H9 (cell line): ENCODE measurements around the gene MIER1. TPM values are rescaled to one million over a fixed set of nuclear protein-coding genes. Genes with fewer than 3 reads are reported as not detected.

Experiments used
- DNase-seq: peaks from one replicate; pipeline ENCODE4 v3.0.0-alpha.2; 2017
- H2AFZ ChIP-seq: one replicate; pipeline ENCODE4 v1.6.1; 2013; ENCODE audit warnings: mild to moderate bottlenecking, low read length, control low read depth, moderate library complexity
- H2AK5ac ChIP-seq: 2 replicates; pipeline ENCODE4 v1.6.1; 2013; ENCODE audit warnings: low read length, control low read depth, mixed read lengths; ENCODE audit not compliant: insufficient read length
- H2BK120ac ChIP-seq: one replicate; pipeline ENCODE4 v1.6.1; 2013; ENCODE audit warnings: low read depth, mild to moderate bottlenecking, low read length, control low read depth, inconsistent platforms; ENCODE audit not compliant: poor library complexity, severe bottlenecking
- H2BK12ac ChIP-seq: 2 replicates; pipeline ENCODE4 v1.6.1; 2013; ENCODE audit warnings: low read length, control low read depth, mixed read lengths, low read depth; ENCODE audit not compliant: insufficient read length
- H2BK15ac ChIP-seq: 2 replicates; pipeline ENCODE4 v1.6.1; 2013; ENCODE audit warnings: low read depth, low read length, control low read depth
- H2BK20ac ChIP-seq: one replicate; pipeline ENCODE4 v1.6.1; 2013; ENCODE audit warnings: low read depth, mild to moderate bottlenecking, low read length, control low read depth, inconsistent platforms; ENCODE audit not compliant: poor library complexity, severe bottlenecking
- H2BK5ac ChIP-seq: 2 replicates; pipeline ENCODE4 v1.6.1; 2013; ENCODE audit warnings: low read length, control low read depth, mixed read lengths; ENCODE audit not compliant: insufficient read length
- H3K14ac ChIP-seq: 2 replicates; pipeline ENCODE4 v1.6.1; 2013; ENCODE audit warnings: low read length, control low read depth; ENCODE audit not compliant: insufficient read depth
- H3K18ac ChIP-seq: 2 replicates; pipeline ENCODE4 v1.6.1; 2013; ENCODE audit warnings: low read depth, mild to moderate bottlenecking, mixed read lengths, low read length, control low read depth; ENCODE audit not compliant: insufficient read length
- H3K23ac ChIP-seq: 2 replicates; pipeline ENCODE4 v1.6.1; 2013; ENCODE audit warnings: low read length, control low read depth, mixed read lengths, low read depth; ENCODE audit not compliant: insufficient read length
- H3K23me2 ChIP-seq: 2 replicates; pipeline ENCODE4 v1.6.1; 2013; ENCODE audit warnings: low read depth, mild to moderate bottlenecking, mixed read lengths, low read length, control low read depth; ENCODE audit not compliant: insufficient read length, poor library complexity, severe bottlenecking
- H3K27ac ChIP-seq: 2 replicates; pipeline ENCODE4 v1.5.1; 2013; ENCODE audit warnings: low read length, control low read depth, mixed read lengths, low read depth; ENCODE audit not compliant: insufficient read length
- H3K27me3 ChIP-seq: 2 replicates; pipeline ENCODE4 v1.6.1; 2013; ENCODE audit warnings: low read length, control low read depth, inconsistent platforms; ENCODE audit not compliant: insufficient read depth
- H3K4ac ChIP-seq: 2 replicates; pipeline ENCODE4 v1.6.1; 2013; ENCODE audit warnings: low read depth, mild to moderate bottlenecking, control low read depth, inconsistent platforms, low read length, moderate library complexity
- H3K4me1 ChIP-seq: 2 replicates; pipeline ENCODE4 v1.6.1; 2013; ENCODE audit warnings: low read length, control low read depth, inconsistent platforms; ENCODE audit not compliant: insufficient read depth
- H3K4me2 ChIP-seq: 2 replicates; pipeline ENCODE4 v1.6.1; 2013; ENCODE audit warnings: low read length, control low read depth, mixed read lengths; ENCODE audit not compliant: insufficient read length, insufficient read depth
- H3K56ac ChIP-seq: 2 replicates; pipeline ENCODE4 v1.6.1; 2013; ENCODE audit warnings: low read depth, mild to moderate bottlenecking, mixed read lengths, low read length, control low read depth; ENCODE audit not compliant: insufficient read length
- H3K79me1 ChIP-seq: 2 replicates; pipeline ENCODE4 v1.6.1; 2013; ENCODE audit warnings: low read depth, mild to moderate bottlenecking, moderate library complexity, low read length, control low read depth, inconsistent platforms; ENCODE audit not compliant: insufficient read depth, poor library complexity, severe bottlenecking
- H3K79me2 ChIP-seq: 2 replicates; pipeline ENCODE4 v1.6.1; 2013; ENCODE audit warnings: low read length, control low read depth, inconsistent platforms; ENCODE audit not compliant: insufficient read depth
- H3K9ac ChIP-seq: 2 replicates; pipeline ENCODE4 v1.6.1; 2013; ENCODE audit warnings: low read length, control low read depth, mixed read lengths; ENCODE audit not compliant: insufficient read length; ENCODE audit errors: extremely low read depth
- H3K9me3 ChIP-seq: one replicate; pipeline ENCODE4 v1.6.1; 2013; ENCODE audit warnings: low read depth, low read length, inconsistent platforms; ENCODE audit not compliant: control insufficient read depth
- H3T11ph ChIP-seq: one replicate; pipeline ENCODE4 v1.6.1; 2013; ENCODE audit warnings: mild to moderate bottlenecking, low read length, control low read depth, inconsistent platforms
- H4K20me1 ChIP-seq: one replicate; pipeline ENCODE4 v1.6.1; 2013; ENCODE audit not compliant: control insufficient read depth, insufficient read length, insufficient read depth
- H4K5ac ChIP-seq: 2 replicates; pipeline ENCODE4 v1.6.1; 2013; ENCODE audit warnings: low read depth, mild to moderate bottlenecking, mixed read lengths, low read length, control low read depth; ENCODE audit not compliant: insufficient read length
- H4K8ac ChIP-seq: replicated peaks from 2 replicates; pipeline ENCODE4 v1.6.1; 2013; ENCODE audit warnings: low read length, control low read depth, mixed read lengths, low read depth; ENCODE audit not compliant: insufficient read length
- H4K91ac ChIP-seq: 2 replicates; pipeline ENCODE4 v1.6.1; 2013; ENCODE audit warnings: low read depth, mild to moderate bottlenecking, moderate library complexity, mixed read lengths, low read length, control low read depth; ENCODE audit not compliant: insufficient read length
- H3K27ac Mint-ChIP-seq, 3 experiments: 2 replicates in 2 of 3; 3 replicates in 1 of 3; pipeline ENCODE4 v1.8.0; 2020 to 2021; ENCODE audit warnings: mixed read lengths in 3 of 3, mild to moderate bottlenecking in 1 of 3, moderate library complexity in 1 of 3
- H3K27me3 Mint-ChIP-seq: 2 replicates; pipeline ENCODE4 v1.8.0; 2021; ENCODE audit warnings: low read depth, mild to moderate bottlenecking, moderate library complexity, mixed read lengths
- H3K36me3 Mint-ChIP-seq, 3 experiments: 2 replicates in 2 of 3; 3 replicates in 1 of 3; pipeline ENCODE4 v1.8.0; 2020 to 2021; ENCODE audit warnings: low read depth in 3 of 3, mixed read lengths in 3 of 3; ENCODE audit not compliant: insufficient read depth in 1 of 3
- H3K4me1 Mint-ChIP-seq, 2 experiments: 2 replicates each; pipeline ENCODE4 v1.8.0; 2020; ENCODE audit warnings: mixed read lengths in 2 of 2
- H3K4me3 Mint-ChIP-seq, 2 experiments: 2 replicates in 1 of 2; 3 replicates in 1 of 2; pipeline ENCODE4 v1.8.0; 2020 to 2021; ENCODE audit warnings: mild to moderate bottlenecking in 2 of 2, mixed read lengths in 2 of 2, moderate library complexity in 1 of 2
- H3K9me3 Mint-ChIP-seq, 2 experiments: 2 replicates in 1 of 2; 3 replicates in 1 of 2; pipeline ENCODE4 v1.8.0; 2020; ENCODE audit warnings: mild to moderate bottlenecking in 2 of 2, mixed read lengths in 2 of 2, moderate library complexity in 1 of 2
- CTCF ChIP-seq: fragments of 200-600 bp; sonication (generic); conservative IDR thresholded peaks from 3 replicates; pipeline ENCODE4 v1.8.0; 2021; ENCODE audit warnings: antibody characterized with exemption, mild to moderate bottlenecking
- WGBS: extraction: QIAGEN DNeasy Blood & Tissue Kit; methylation state at CpG from one replicate; pipeline ENCODE4 v1.1.7; 2013; ENCODE audit warnings: missing lambda C conversion rate, low lambda C conversion rate, mixed read lengths; ENCODE audit not compliant: insufficient read length; ENCODE audit errors: extremely low coverage; 5-methylcytosine and 5-hydroxymethylcytosine counted together
- total RNA-seq: library from RNA; stranded (reverse); gene quantifications from 2 replicates; pipeline ENCODE4 v1.2.1, GENCODE V29; 2021

The MIER1 gene
- total RNA-seq, 1 experiment from 2014 or later = 28.5 TPM

DNA sequence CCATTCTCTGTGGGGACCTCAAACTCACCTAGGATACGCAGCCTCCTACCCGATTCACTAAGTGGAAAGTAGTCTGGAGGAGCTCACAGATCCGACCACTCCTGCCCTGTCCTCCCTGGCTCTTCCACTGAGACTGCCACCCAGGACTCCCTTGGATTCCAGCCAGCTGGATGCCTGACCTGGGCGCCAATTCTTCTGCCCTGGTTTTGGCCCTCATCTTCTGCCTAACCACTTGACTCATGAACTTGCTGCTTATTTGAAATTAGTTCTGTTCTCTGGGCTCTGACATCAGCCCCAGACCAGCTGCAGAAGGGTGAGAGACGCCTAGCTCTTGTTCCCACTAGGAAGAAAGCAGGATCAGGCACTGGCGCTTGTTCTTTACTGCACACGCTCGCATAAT lies 80.3 kb downstream of the MIER1 start:
- H4K8ac ChIP-seq = no peak overlapping the region

More for the DNA sequence above, 80.3 kb downstream of the MIER1 start:
- H3K36me3 Mint-ChIP-seq = peaks cover 0 to 2% (median 0%) of the 10 kb centered on the region in 3 experiments; a peak in 3 of 7 replicates
- H2BK120ac ChIP-seq = no peak overlapping the region
- H4K20me1 ChIP-seq = no peaks in the 10 kb centered on the region
- H2BK12ac ChIP-seq = no peak overlapping the region
- DNase-seq = no peak
- H3K4me2 ChIP-seq = no peak overlapping the region
- H3K9ac ChIP-seq = no peak overlapping the region
- no peak overlapping the region for H2BK20ac ChIP-seq
- H3K9me3 ChIP-seq = no peaks in the 10 kb centered on the region
- H3K4me1 ChIP-seq = no peaks in the 10 kb centered on the region; the same call in 1 of the 2 replicates
- H3K27me3 ChIP-seq = no peaks in the 10 kb centered on the region
- H2BK5ac ChIP-seq = no peak overlapping the region
- no peaks in the 10 kb centered on the region for H3K79me1 ChIP-seq
- no peak overlapping the region for H3K4ac ChIP-seq
- no peak overlapping the region for H3K18ac ChIP-seq
- H2AFZ ChIP-seq = no peak overlapping the region
- H2AK5ac ChIP-seq = no peak overlapping the region
- 0 out of 2 replicates have a peak, but pooled peaks cover 2% of the 10 kb centered on the region for H3K79me2 ChIP-seq
- H3K4me3 Mint-ChIP-seq = no peak overlapping the region
- no peak overlapping the region for H3K14ac ChIP-seq
- no peaks in the 10 kb centered on the region for H3K9me3 Mint-ChIP-seq
- H4K5ac ChIP-seq = no peak overlapping the region
- no peak overlapping the region for H3K56ac ChIP-seq
- H3K23me2 ChIP-seq = no peaks in the 10 kb centered on the region
- WGBS = no CpG with 5 or more reads among the region's 8 CpGs
- no peak overlapping the region for H4K91ac ChIP-seq
- H3K27me3 Mint-ChIP-seq = no peaks in the 10 kb centered on the region
- H2BK15ac ChIP-seq = no peak overlapping the region
- TF ChIP-seq CTCF = no peak
- H3T11ph ChIP-seq = no peak overlapping the region
- no peak overlapping the region for H3K23ac ChIP-seq
- H3K4me1 Mint-ChIP-seq = no peaks in the 10 kb centered on the region
- no peak overlapping the region for H3K27ac Mint-ChIP-seq
- no peak overlapping the region for H3K27ac ChIP-seq
